GM18907 (cell line): ENCODE measurements around the gene BCO1.

Experiments used
- ATAC-seq: cut with Tn5 transposase; IDR thresholded peaks from one replicate; pipeline ENCODE4 v1.9.1; 2021; ENCODE audit warnings: mild to moderate bottlenecking, moderate library complexity; ENCODE audit not compliant: unreplicated experiment

BCO1 gene

DNA sequence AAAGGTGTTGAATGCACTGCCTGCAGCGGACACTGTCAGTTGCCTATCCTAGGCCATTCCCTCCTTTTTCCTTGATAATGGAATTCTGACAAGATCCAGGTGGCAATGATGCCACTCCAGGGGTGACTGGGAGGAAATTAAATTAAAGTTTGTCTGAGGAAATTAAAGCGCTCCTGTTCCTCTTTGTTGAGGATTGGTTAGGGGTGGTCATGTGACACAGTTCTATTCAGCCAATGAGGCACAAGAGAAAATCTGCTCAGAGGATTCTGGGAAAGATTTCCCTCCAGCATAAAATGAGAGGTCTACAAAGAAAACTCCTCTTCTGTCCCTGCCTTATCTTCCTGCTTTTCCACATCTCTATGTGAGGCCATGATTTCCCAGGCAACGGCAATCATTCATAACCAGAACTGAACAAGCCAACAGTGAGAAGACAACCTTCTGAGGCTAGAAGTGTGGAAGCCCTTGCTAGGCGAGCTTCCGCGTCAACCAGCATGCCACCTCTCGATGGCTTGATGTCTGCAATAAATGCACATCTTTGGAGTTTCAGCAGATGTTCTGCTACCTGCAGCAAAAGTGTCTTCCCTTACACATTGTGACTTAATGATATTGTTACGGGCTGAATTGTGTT lies 5.6 kb upstream of the BCO1 start:
- no peak for ATAC-seq

- ATAC-seq: no peak
These were observed 1.2 kb upstream of the BCO1 start for GRCh38 chr16:81237282-81237681.

- no peak for ATAC-seq
These were observed 570 bp upstream of the BCO1 start for GRCh38 chr16:81237942-81238295.

GRCh38 chr16:81239367-81240121 lies 1.1 kb downstream of the BCO1 start:
- no peak for ATAC-seq

GRCh38 chr16:81241706-81242105 lies 3.2 kb downstream of the BCO1 start:
- ATAC-seq: no peak

- no peak for ATAC-seq
These were observed 4.6 kb downstream of the BCO1 start for GRCh38 chr16:81242977-81243618.

DNA sequence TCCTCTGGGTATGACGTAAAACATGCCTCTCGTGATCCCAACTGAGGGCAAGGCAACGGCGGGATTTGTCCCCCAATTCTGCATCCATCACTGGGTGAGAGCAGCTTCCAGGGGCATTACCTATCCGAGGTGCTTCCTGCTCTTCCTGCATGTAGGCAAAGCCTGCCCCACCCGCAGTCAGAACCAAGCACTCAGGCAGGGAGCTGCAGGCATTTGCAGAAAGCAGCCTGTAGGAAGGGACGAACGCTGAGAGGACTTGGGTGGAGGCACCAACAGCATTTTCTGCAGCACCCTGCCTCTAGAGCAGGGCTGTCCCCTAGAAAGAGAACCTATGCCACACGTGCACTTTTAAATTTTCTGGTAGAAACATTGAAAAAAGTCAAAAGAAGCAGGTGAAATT lies 5.5 kb downstream of the BCO1 start:
- ATAC-seq: no peak

GRCh38 chr16:81251871-81252270 lies 13.4 kb downstream of the BCO1 start:
- ATAC-seq: no peak

- ATAC-seq: no peak
These were observed 14.7 kb downstream of the BCO1 start for GRCh38 chr16:81253141-81253540.

DNA sequence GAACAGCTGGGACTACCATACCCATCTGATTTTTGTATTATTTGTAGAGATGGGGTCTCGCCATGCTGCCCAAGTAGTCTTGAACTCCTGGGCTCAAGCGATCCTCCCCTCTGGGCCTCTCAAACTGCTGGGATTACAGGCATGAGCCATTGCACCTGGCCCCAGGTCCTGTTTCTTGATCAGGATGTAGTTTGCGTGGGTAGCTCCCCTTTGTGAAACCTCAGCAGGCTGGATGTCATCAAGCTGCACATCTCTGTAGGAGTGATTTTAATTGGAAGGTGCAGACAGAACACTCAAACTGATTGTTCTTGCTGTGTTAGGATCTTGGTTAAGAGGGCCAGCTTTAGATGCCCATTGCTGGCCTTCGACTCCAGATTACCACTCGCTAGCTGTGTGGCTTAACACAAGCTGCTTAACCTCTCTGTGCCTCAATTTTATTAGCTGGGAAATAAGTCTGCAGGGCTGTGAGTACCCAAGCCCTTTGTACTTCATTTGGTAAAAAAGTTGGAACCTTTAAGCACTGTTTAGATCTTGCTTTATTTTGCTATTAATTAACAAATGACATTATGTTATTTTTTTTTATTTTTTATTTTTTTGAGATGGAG lies 16.5 kb downstream of the BCO1 start:
- no peak for ATAC-seq

GRCh38 chr16:81259916-81260315 lies 21.4 kb downstream of the BCO1 start:
- no peak for ATAC-seq

DNA sequence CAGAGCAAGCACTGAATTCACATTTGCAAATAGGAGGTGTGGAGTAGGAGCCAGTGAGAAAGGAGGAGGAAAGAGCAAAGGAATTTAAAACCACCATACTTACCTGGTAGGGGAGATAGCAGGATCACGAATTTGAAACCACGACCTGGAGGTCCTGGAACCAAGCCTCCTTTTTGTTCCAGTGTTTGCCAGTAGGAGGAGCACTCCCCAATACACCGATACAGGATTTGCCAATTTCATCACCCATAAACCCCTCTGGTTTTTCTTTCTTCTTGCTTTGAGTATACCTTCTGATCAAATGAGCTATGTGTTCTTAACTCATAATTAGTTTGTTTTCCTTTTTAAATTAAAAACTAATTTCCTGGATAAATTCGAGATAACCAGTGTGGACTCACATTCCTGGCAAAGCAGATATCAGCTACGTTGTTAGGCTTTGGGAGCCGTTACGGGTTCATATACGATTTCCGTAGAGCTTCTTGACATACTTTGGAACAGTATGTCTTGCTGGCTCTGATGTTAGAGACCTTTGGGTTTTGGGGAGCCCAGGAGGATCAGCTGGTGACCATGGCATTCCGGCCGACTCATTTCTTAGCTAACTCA lies 22.7 kb downstream of the BCO1 start:
- no peak for ATAC-seq

DNA sequence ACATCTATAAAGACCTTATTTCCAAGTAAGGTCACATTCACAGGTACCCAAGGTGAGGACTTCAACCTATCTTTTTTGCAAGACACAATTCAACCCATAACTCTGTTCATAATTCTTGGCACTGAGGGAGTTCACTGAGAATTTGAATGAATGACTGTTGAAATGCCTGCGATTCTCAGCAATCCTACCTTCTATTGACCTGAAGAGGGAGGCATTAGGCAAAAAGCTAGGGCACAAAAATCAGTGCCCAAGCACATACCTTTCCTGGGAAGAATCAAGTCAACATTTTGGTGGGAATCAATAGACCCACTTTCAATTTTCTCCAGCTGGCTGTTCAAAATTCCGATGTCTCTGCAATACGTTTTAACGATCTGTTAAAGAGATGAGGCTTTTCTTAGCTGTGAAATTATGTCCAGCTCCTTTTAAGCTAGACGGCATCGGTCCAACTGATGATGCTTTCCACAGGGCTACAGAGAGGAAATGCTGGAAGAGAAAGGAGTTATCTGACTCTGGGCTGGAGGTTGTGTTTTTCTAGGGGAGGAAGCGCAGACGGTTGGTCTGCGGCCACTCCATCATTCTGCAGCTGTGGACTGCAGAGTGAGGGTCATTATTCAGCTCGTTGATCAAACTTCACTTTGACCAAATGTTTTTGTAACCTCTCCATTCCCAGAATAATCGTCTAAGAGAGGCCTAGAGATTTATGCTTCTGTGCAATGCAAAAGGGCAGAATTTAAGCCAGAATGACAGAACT lies 25.2 kb downstream of the BCO1 start:
- no peak for ATAC-seq

DNA sequence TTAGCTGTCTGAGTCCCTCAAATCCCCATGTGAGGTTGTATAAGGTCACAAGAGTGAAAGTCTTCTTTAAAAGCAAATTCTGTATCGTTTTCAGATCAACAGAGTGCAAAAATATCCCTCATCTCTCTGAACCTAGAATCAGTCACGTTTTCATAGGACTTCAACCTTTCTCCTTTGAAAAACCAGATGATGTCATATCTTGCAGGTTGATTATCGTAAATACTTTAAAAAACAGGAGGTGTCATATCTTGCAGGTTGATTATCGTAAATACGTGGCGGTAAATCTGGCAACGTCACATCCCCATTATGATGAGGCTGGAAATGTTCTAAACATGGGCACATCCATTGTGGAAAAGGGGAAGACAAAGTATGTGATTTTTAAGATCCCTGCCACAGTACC lies 25.9 kb downstream of the BCO1 start:
- no peak for ATAC-seq

GRCh38 chr16:81265052-81265451 lies 26.6 kb downstream of the BCO1 start:
- ATAC-seq: no peak

GRCh38 chr16:81265658-81266451 lies 27.4 kb downstream of the BCO1 start:
- no peak for ATAC-seq

GRCh38 chr16:81266680-81267095 lies 28.2 kb downstream of the BCO1 start:
- ATAC-seq: no peak

DNA sequence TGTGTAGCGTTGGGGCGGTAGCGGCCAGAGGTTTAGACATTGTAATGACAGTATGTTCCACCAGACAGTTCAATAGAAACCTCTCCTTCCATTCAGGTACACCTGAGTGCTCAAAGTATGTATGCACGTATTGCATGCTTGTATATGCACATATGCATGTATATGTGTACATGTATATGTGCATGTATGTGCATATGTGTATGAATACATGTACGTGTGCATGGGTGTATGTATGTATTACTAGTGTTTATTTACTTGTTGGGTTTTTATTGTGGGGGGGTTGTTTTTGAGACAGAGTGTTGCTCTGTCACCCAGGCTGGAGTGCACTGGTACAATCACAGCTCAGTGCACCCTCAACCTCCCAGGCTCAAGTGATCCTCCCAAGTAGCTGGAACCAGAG lies 30.0 kb downstream of the BCO1 start:
- no peak for ATAC-seq

DNA sequence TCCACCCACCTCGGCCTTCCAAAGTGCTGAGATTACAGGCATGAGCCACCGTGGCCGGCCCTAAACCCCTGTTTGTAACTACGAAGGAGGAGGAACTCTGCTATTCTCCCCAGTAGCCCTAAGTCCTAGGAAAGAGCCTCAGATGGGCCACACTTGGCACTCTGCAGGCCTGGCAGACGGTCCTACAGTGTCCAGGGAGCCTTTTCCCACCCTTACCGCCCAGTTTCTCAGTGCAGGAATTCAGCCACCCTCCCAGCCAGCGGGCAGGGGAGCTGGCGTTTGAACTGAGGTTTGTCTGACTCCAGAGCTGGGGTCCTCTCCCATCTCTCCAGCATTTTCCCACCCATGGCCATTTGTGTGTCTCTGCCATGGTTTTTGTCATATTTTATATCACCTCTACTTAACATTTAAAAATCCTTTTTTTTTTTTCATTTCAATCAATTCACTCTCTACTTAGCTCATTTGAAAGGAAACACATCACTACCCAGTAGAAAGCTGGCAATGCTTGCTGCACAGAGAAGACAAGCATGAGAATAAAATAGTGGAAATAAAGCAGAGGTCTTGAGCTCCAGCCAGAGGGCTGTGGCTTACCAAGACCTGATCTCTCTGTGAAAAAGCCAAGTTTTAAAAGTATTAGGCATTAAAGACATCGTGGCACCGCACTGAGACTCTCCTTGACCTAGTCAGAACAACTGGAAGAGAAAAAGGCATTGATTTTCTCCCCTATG lies 34.9 kb downstream of the BCO1 start:
- ATAC-seq: no peak
